ENCODE measurements around the gene CHGA. TPM values are rescaled to one million over a fixed set of nuclear protein-coding genes. Genes with fewer than 3 reads are reported as not detected.
A peak's percentile ranks its signal among the peaks of the same experiment; 100 is the strongest.

CHGA gene
- total and polyA plus RNA-seq, 12 donors: 0.14 TPM; not detected in 11

DNA sequence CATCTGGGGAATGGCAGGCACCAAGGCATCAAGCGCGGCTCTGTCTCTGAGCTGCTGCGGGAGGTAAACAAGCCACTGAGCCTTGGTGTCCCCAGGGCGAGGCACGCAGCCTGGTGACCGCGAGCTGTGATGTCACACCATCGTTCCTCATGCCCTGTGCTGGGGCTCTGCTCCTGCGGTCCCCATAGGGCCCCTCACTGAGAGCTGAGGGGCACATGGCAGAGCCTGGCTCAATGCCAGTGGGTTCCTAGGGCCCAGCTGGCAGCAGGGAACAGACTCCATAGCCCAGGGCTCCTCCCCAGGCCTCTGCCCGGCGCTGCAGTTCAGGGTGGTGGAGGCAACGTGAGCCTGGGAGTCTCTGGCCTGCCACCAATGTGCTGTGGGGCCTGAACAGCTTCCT, 22.6 kb downstream of the CHGA start:
- 89 to 91% methylated on average over 12 of the region's 12 CpGs for WGBS, 2 donors
- peaks cover 2 to 27% (median 15%) of the 10 kb centered on the region in 9 donors for H3K4me1 ChIP-seq
- no peaks in the 10 kb centered on the region for H3K9me3 ChIP-seq
- TF ChIP-seq, protein P1, sequence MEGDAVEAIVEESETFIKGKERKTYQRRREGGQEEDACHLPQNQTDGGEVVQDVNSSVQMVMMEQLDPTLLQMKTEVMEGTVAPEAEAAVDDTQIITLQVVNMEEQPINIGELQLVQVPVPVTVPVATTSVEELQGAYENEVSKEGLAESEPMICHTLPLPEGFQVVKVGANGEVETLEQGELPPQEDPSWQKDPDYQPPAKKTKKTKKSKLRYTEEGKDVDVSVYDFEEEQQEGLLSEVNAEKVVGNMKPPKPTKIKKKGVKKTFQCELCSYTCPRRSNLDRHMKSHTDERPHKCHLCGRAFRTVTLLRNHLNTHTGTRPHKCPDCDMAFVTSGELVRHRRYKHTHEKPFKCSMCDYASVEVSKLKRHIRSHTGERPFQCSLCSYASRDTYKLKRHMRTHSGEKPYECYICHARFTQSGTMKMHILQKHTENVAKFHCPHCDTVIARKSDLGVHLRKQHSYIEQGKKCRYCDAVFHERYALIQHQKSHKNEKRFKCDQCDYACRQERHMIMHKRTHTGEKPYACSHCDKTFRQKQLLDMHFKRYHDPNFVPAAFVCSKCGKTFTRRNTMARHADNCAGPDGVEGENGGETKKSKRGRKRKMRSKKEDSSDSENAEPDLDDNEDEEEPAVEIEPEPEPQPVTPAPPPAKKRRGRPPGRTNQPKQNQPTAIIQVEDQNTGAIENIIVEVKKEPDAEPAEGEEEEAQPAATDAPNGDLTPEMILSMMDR (IDR thresholded peaks at IDR 0.05): no peak
- no peaks in the 10 kb centered on the region for H3K27me3 ChIP-seq
- no peak for ATAC-seq
- no peak overlapping the region for H3K27ac ChIP-seq
- intact Hi-C loops (cut with DNase I): no loop called here
- DNase-seq: no peak
- no peak overlapping the region for H3K4me3 ChIP-seq
- peaks cover 0 to 88% (median 0%) of the 10 kb centered on the region in 9 donors for H3K36me3 ChIP-seq

- intact Hi-C loops (cut with DNase I): no loop called here
- Histone ChIP-seq H3K27me3 (no peaks in the 10 kb centered on the region), H3K27ac (no peak overlapping the region), H3K36me3 (peaks cover 0 to 89% (median 0%) of the 10 kb centered on the region in 9 donors), H3K4me1 (peaks cover 4 to 31% (median 21%) of the 10 kb centered on the region in 9 donors), H3K4me3 (no peak overlapping the region), H3K9me3 (no peaks in the 10 kb centered on the region)
- 59 to 62% methylated on average over 38 of the region's 38 CpGs for whole genome bisulfite sequencing, 2 donors
- peak in 7 of 8 donors; percentile 4 to 47 (median 34) for ATAC-seq
- TF ChIP-seq, protein P1 (IDR thresholded peaks at IDR 0.05): no peak
- DNase-seq: peak; percentile 52 to 54
Measured at GRCh38 chr14:92945959-92946846, 23.3 kb downstream of the CHGA start.

DNA sequence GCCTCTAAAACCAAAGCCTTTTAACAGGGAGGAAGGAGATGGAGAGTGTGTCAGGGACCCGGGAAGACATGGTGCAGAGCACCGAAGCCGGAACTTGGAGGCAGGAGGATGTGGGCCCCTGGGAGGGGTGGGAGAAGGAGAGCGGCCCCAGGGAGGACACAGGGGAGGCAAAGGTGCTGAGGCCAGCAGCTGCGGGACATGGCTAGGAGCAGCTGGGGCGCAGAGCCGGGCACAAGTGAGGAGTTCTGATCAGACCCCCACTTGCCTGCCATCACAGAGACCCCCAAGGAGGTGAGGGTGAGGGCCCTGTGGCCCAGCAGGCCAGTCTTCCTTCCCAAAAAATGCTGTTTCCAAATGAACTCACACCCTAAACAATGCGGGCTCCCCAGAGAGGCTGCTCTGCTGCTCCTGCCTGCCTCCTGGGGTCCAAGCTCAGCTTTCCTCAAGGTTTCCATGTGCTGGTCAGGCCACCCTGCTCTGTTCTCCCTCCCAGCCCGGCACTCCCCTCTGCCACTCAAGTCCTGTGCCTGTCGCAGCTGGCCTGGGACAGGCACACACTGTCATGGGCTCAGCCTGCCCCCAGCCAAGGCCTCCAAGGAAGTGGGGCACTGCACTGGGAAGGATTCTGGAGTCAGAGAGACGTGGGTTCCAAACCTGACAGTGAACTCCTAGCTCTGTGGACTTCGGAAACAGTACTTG, 24.0 kb downstream of the CHGA start:
- H3K9me3 ChIP-seq: no peaks in the 10 kb centered on the region
- intact Hi-C loops (cut with DNase I): no loop called here
- no peak overlapping the region for H3K27ac ChIP-seq
- DNase-seq (no peak), ATAC-seq (no peak)
- 90 to 94% methylated on average over 12 of the region's 12 CpGs for WGBS, 2 donors
- peaks cover 4 to 37% (median 24%) of the 10 kb centered on the region in 9 donors for H3K4me1 ChIP-seq
- peaks cover 0 to 85% (median 0%) of the 10 kb centered on the region in 9 donors for H3K36me3 ChIP-seq
- no peak overlapping the region for H3K4me3 ChIP-seq
- TF ChIP-seq, protein P1 (IDR thresholded peaks at IDR 0.05): no peak
- H3K27me3 ChIP-seq: no peaks in the 10 kb centered on the region

GRCh38 chr14:92948647-92949046, 25.7 kb downstream of the CHGA start:
- Histone ChIP-seq H3K9me3 (no peaks in the 10 kb centered on the region), H3K4me3 (no peak overlapping the region), H3K4me1 (peaks cover 8 to 52% (median 36%) of the 10 kb centered on the region in 9 donors), H3K27ac (no peak overlapping the region), H3K36me3 (peaks cover 0 to 72% (median 0%) of the 10 kb centered on the region in 9 donors), H3K27me3 (no peaks in the 10 kb centered on the region)
- WGBS, 2 donors: 92 to 93% methylated on average over 22 of the region's 22 CpGs
- no peak for ATAC-seq
- DNase-seq: no peak
- intact Hi-C loops (cut with DNase I): no loop called here
- TF ChIP-seq, protein P1 (IDR thresholded peaks at IDR 0.05): no peak

Data from heart right ventricle (tissue), 16 donors.